IMR-90 (cell line): Measurements from ENCODE around the gene ZNF76. TPM values are rescaled to one million over a fixed set of nuclear protein-coding genes. Genes with fewer than 3 reads are reported as not detected.
A peak's percentile ranks its signal among the peaks of the same experiment; 100 is the strongest.

Experiments used
- ATAC-seq: fragments of 200-7000 bp; cut with Tn5 transposase; 2 replicates; pipeline ENCODE4 v1.9.1; 2020; ENCODE audit warnings: low read depth, mild to moderate bottlenecking, moderate library complexity
- BruUV-seq: library from RNA; stranded (reverse); fragments of 400-500 nt; replicated peaks from 2 replicates; lab custom pipeline; 2021; lab: Mats Ljungman, UMichigan
- CTCF ChIA-PET: fragments of 300-600 bp; formaldehyde crosslinking; extraction: SDS; loops from one replicate; lab custom pipeline; 2021; ENCODE audit warnings: antibody characterized with exemption; lab: Yijun Ruan, JAX
- POLR2A ChIA-PET: fragments of 300-600 bp; sonication (Branson Sonifier 250); formaldehyde crosslinking; loops from one replicate; lab custom pipeline; 2022; ENCODE audit warnings: antibody characterized with exemption; ENCODE audit not compliant: unreplicated experiment; lab: Charles Lee
- DNase-seq: peaks from one replicate; pipeline ENCODE4 v3.0.0; 2013
- H2AFZ ChIP-seq: replicated peaks from 2 replicates; pipeline ENCODE3; 2013; ENCODE audit warnings: low read length, mild to moderate bottlenecking; ENCODE audit not compliant: poor library complexity
- H2AK5ac ChIP-seq: 2 replicates; pipeline ENCODE4 v1.6.1; 2013; ENCODE audit warnings: low read depth, low read length, inconsistent platforms
- H2AK9ac ChIP-seq: replicated peaks from 2 replicates; pipeline ENCODE3; 2013; ENCODE audit warnings: mild to moderate bottlenecking, low read depth, low read length, moderate library complexity; ENCODE audit not compliant: poor library complexity
- H2BK120ac ChIP-seq: 2 replicates; pipeline ENCODE4 v1.6.1; 2013; ENCODE audit warnings: low read depth, low read length, inconsistent platforms
- H2BK15ac ChIP-seq: 3 replicates; pipeline ENCODE4 v1.6.1; 2013; ENCODE audit warnings: low read depth, low read length, inconsistent platforms
- H2BK20ac ChIP-seq: 2 replicates; pipeline ENCODE4 v1.6.1; 2013; ENCODE audit warnings: low read depth, mild to moderate bottlenecking, inconsistent platforms, low read length, moderate library complexity
- H2BK5ac ChIP-seq: 2 replicates; pipeline ENCODE4 v1.6.1; 2013; ENCODE audit warnings: mild to moderate bottlenecking, low read depth, low read length, inconsistent platforms; ENCODE audit not compliant: poor library complexity, severe bottlenecking
- H3K14ac ChIP-seq: replicated peaks from 2 replicates; pipeline ENCODE4 v1.6.1; 2013; ENCODE audit warnings: low read depth, low read length, inconsistent platforms
- H3K18ac ChIP-seq: 2 replicates; pipeline ENCODE4 v1.6.1; 2013; ENCODE audit warnings: low read depth, low read length, control low read depth
- H3K23ac ChIP-seq: 2 replicates; pipeline ENCODE4 v1.6.1; 2013; ENCODE audit warnings: low read depth, low read length, inconsistent platforms
- H3K27ac ChIP-seq: 2 replicates; pipeline ENCODE4 v1.5.1; 2013; ENCODE audit warnings: mild to moderate bottlenecking, control low read depth, low read length; ENCODE audit not compliant: insufficient read depth
- H3K27me3 ChIP-seq: 2 replicates; pipeline ENCODE4 v1.6.1; 2013; ENCODE audit warnings: low read length; ENCODE audit not compliant: control insufficient read depth, insufficient read depth
- H3K36me3 ChIP-seq: 2 replicates; pipeline ENCODE4 v1.6.1; 2013; ENCODE audit warnings: low read length, mixed read lengths; ENCODE audit not compliant: control insufficient read depth, insufficient read depth
- H3K4ac ChIP-seq: 2 replicates; pipeline ENCODE4 v1.6.1; 2013; ENCODE audit warnings: low read depth, low read length, inconsistent platforms
- H3K4me1 ChIP-seq: 2 replicates; pipeline ENCODE4 v1.6.1; 2013; ENCODE audit warnings: low read length, mixed read lengths; ENCODE audit not compliant: control insufficient read depth, insufficient read depth
- H3K4me2 ChIP-seq: 2 replicates; pipeline ENCODE4 v1.6.1; 2013; ENCODE audit warnings: low read depth, mild to moderate bottlenecking, control low read depth, low read length, moderate library complexity
- H3K4me3 ChIP-seq: 2 replicates; pipeline ENCODE4 v1.5.1; 2013; ENCODE audit warnings: low read depth, mild to moderate bottlenecking, control low read depth, low read length, moderate library complexity; ENCODE audit not compliant: insufficient read depth
- H3K56ac ChIP-seq: 2 replicates; pipeline ENCODE4 v1.6.1; 2013; ENCODE audit warnings: low read length, inconsistent platforms; ENCODE audit not compliant: insufficient read depth; ENCODE audit errors: extremely low read depth
- H3K79me1 ChIP-seq, 2 experiments: 2 replicates each; pipeline ENCODE4 v1.6.1; 2013; ENCODE audit warnings: low read length in 2 of 2, inconsistent platforms in 1 of 2, low read depth in 1 of 2
- H3K9ac ChIP-seq: 2 replicates; pipeline ENCODE4 v1.6.1; 2013; ENCODE audit warnings: low read depth, low read length, control low read depth
- H3K9me1 ChIP-seq: 2 replicates; pipeline ENCODE4 v1.6.1; 2013; ENCODE audit warnings: low read length, inconsistent platforms; ENCODE audit not compliant: insufficient read depth
- H3K9me3 ChIP-seq: 2 replicates; pipeline ENCODE4 v1.6.1; 2013; ENCODE audit warnings: low read length; ENCODE audit not compliant: control insufficient read depth, insufficient read depth
- H4K20me1 ChIP-seq: 2 replicates; pipeline ENCODE4 v1.6.1; 2013; ENCODE audit warnings: low read length, inconsistent platforms; ENCODE audit not compliant: insufficient read depth
- H4K5ac ChIP-seq: 2 replicates; pipeline ENCODE4 v1.6.1; 2013; ENCODE audit warnings: mild to moderate bottlenecking, low read depth, low read length, control low read depth
- H4K8ac ChIP-seq, 2 experiments: 2 replicates each; pipeline ENCODE4 v1.6.1; 2013; ENCODE audit warnings: low read depth in 2 of 2, low read length in 2 of 2, control low read depth in 1 of 2, inconsistent platforms in 1 of 2
- H4K91ac ChIP-seq: 2 replicates; pipeline ENCODE4 v1.6.1; 2013; ENCODE audit warnings: low read depth, low read length, inconsistent platforms; ENCODE audit not compliant: insufficient read depth
- BHLHE40 ChIP-seq: fragments of 150-350 bp; IDR thresholded peaks from 2 replicates; pipeline ENCODE4 v1.6.1; 2016; ENCODE audit warnings: mild to moderate bottlenecking, low read depth, low read length
- CEBPB ChIP-seq: IDR thresholded peaks from 2 replicates; pipeline ENCODE4 v1.6.1; 2012; ENCODE audit warnings: low read depth, low read length, improper control_type of control experiment
- CHD1 ChIP-seq: IDR thresholded peaks from 2 replicates; pipeline ENCODE4 v1.6.1; 2012; ENCODE audit warnings: low read depth, low read length, improper control_type of control experiment
- ELK1 ChIP-seq: fragments of 150-350 bp; IDR thresholded peaks from 2 replicates; pipeline ENCODE4 v1.6.1; 2016; ENCODE audit warnings: low read depth, mild to moderate bottlenecking, low read length, moderate library complexity, borderline replicate concordance
- FOS ChIP-seq: fragments of 150-350 bp; IDR thresholded peaks from 2 replicates; pipeline ENCODE4 v1.6.1; 2016; ENCODE audit warnings: low read depth, low read length
- MAFK ChIP-seq: IDR thresholded peaks from 2 replicates; pipeline ENCODE4 v1.6.1; 2012; ENCODE audit warnings: low read depth, low read length, improper control_type of control experiment
- MXI1 ChIP-seq: IDR thresholded peaks from 2 replicates; pipeline ENCODE4 v1.6.1; 2012; ENCODE audit warnings: low read depth, mild to moderate bottlenecking, low read length, moderate library complexity, borderline replicate concordance
- NFE2L2 ChIP-seq: fragments of 150-350 bp; IDR thresholded peaks from 2 replicates; pipeline ENCODE4 v1.6.1; 2016; ENCODE audit warnings: low read depth, mild to moderate bottlenecking, low read length
- POLR2A ChIP-seq: IDR thresholded peaks from 2 replicates; pipeline ENCODE4 v1.6.1; 2012; ENCODE audit warnings: mild to moderate bottlenecking, low read depth, low read length
- RAD21 ChIP-seq: IDR thresholded peaks from 2 replicates; pipeline ENCODE4 v1.6.1; 2012; ENCODE audit warnings: low read length, improper control_type of control experiment
- RCOR1 ChIP-seq: IDR thresholded peaks from 2 replicates; pipeline ENCODE4 v1.6.1; 2012; ENCODE audit warnings: mild to moderate bottlenecking, low read length, improper control_type of control experiment; ENCODE audit not compliant: insufficient replicate concordance
- RFX5 ChIP-seq: IDR thresholded peaks from 2 replicates; pipeline ENCODE4 v1.8.0; 2012; ENCODE audit warnings: low read depth, mild to moderate bottlenecking, low read length, moderate library complexity
- SMC3 ChIP-seq: fragments of 150-350 bp; IDR thresholded peaks from 2 replicates; pipeline ENCODE4 v1.6.1; 2016; ENCODE audit warnings: low read depth, mild to moderate bottlenecking, antibody characterized with exemption, low read length, moderate library complexity
- WGBS, 2 experiments: methylation state at CpG; one replicate each; pipeline versions ENCODE4 v1.1.5 to v1.1.7; 2013; ENCODE audit warnings: missing lambda C conversion rate in 2 of 2; ENCODE audit not compliant: insufficient read length in 1 of 2; ENCODE audit errors: extremely low coverage in 2 of 2; 5-methylcytosine and 5-hydroxymethylcytosine counted together
- dilution Hi-C: fragments of 300-500 bp; cut with HindIII; formaldehyde crosslinking; loops from one replicate; pipeline ENCODE4 v1.14.3; 2018; ENCODE audit warnings: low sequenced_read_pairs; ENCODE audit not compliant: unreplicated experiment
- in situ Hi-C: fragments of 300-500 bp; cut with MboI; formaldehyde crosslinking; loops from 3 replicates; pipeline ENCODE4 v1.14.3; 2019; ENCODE audit warnings: low sequenced_read_pairs, inconsistent platforms, mixed read lengths
- intact Hi-C: fragments of 100-400 bp; cut with micrococcal nuclease; formaldehyde crosslinking; loops from 2 replicates; pipeline ENCODE4 v1.10.0; 2022
- polyA plus RNA-seq, 3 experiments: library from polyadenylated mRNA; depleted of rRNA; stranded (reverse); fragments of >200 nt; gene quantifications; 2 replicates each; pipeline ENCODE4 v1.2.3, GENCODE V29; 2012; ENCODE audit warnings: low replicate concordance in 1 of 3
- total RNA-seq: library from RNA; depleted of rRNA; stranded (reverse); fragments of >200 nt; gene quantifications from 2 replicates; pipeline ENCODE4 v1.2.3, GENCODE V29; 2012
- TF ChIP-seq, protein P1 (sequence below): conservative IDR thresholded peaks from 2 replicates; pipeline ENCODE4 v1.5.1; 2012; ENCODE audit warnings: mild to moderate bottlenecking, low read depth, low read length, improper control_type of control experiment

Gene ZNF76
- total and polyA plus RNA-seq, 2 of the 4 experiments (the other 2 are of a cell fraction) = 19.9 to 21.1 TPM

GRCh38 chr6:35273822-35274559 lies 14.5 kb downstream of the ZNF76 start:
- Histone ChIP-seq H2AK5ac (0 out of 2 replicates have a peak overlapping the region, but pooled peaks have one; percentile 49), H2BK15ac (peak overlapping the region; percentile 15; the same call in 1 of the 3 replicates), H3K79me1 (peaks cover 11 to 18% of the 10 kb centered on the region in 2 experiments; a peak in 3 of 4 replicates), H4K5ac (no peak overlapping the region; the same call in 1 of the 2 replicates), H2BK120ac (peak overlapping the region; percentile 44), H3K9me1 (peaks cover 10% of the 10 kb centered on the region), H4K20me1 (no peaks in the 10 kb centered on the region; the same call in 1 of the 2 replicates), H4K8ac (peak overlapping the region in 1 of 2 experiments; percentile 35; a peak in 1 of 4 replicates), H3K4ac (peak overlapping the region; percentile 42; the same call in 1 of the 2 replicates), H3K18ac (peak overlapping the region; percentile 71), H3K4me3 (no peak overlapping the region), H3K14ac (0 out of 2 replicates have a peak overlapping the region, but pooled peaks have one; percentile 12), H3K56ac (no peak overlapping the region), H3K23ac (no peak overlapping the region; the same call in 1 of the 2 replicates), H2AK9ac (no peak overlapping the region), H3K9me3 (no peaks in the 10 kb centered on the region), H3K4me2 (peak overlapping the region; percentile 10; the same call in 1 of the 2 replicates), H2BK5ac (no peak overlapping the region), H4K91ac (no peak overlapping the region; the same call in 1 of the 2 replicates), H3K36me3 (0 out of 2 replicates have a peak, but pooled peaks cover 2% of the 10 kb centered on the region), H3K4me1 (peaks cover 15% of the 10 kb centered on the region), H3K27me3 (no peaks in the 10 kb centered on the region), H3K27ac (peak overlapping the region; percentile 85; the same call in 1 of the 2 replicates), H3K9ac (no peak overlapping the region), H2AFZ (no peak overlapping the region), H2BK20ac (0 out of 2 replicates have a peak overlapping the region, but pooled peaks have one; percentile 32)
- in situ Hi-C loops = no loop called here
- ChIA-PET CTCF (no interaction called here), POLR2A (no interaction called here)
- intact Hi-C loops = no loop called here
- dilution Hi-C loops = no loop called here
- ATAC-seq = peak; percentile 65
- peak; percentile 59 for DNase-seq
- 100% methylated on average over 1 of the region's 4 CpGs; no CpG with 5 or more reads in 1 of the 2 experiments for WGBS, 2 experiments
- no TSS peak for BruUV-seq
- no peak for TF ChIP-seq CEBPB
- no peak for TF ChIP-seq FOS
- no peak for TF ChIP-seq RFX5
- no peak for TF ChIP-seq ELK1
- TF ChIP-seq CHD1 = no peak
- TF ChIP-seq MAFK = no peak
- TF ChIP-seq MXI1 = no peak
- TF ChIP-seq, protein P1, sequence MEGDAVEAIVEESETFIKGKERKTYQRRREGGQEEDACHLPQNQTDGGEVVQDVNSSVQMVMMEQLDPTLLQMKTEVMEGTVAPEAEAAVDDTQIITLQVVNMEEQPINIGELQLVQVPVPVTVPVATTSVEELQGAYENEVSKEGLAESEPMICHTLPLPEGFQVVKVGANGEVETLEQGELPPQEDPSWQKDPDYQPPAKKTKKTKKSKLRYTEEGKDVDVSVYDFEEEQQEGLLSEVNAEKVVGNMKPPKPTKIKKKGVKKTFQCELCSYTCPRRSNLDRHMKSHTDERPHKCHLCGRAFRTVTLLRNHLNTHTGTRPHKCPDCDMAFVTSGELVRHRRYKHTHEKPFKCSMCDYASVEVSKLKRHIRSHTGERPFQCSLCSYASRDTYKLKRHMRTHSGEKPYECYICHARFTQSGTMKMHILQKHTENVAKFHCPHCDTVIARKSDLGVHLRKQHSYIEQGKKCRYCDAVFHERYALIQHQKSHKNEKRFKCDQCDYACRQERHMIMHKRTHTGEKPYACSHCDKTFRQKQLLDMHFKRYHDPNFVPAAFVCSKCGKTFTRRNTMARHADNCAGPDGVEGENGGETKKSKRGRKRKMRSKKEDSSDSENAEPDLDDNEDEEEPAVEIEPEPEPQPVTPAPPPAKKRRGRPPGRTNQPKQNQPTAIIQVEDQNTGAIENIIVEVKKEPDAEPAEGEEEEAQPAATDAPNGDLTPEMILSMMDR = no peak
- TF ChIP-seq BHLHE40 = no peak
- no peak for TF ChIP-seq RAD21
- TF ChIP-seq RCOR1 = no peak
- no peak for TF ChIP-seq SMC3
- no peak for TF ChIP-seq NFE2L2
- no peak for TF ChIP-seq POLR2A
